Endothelial cell of hepatic sinusoid (primary cell): ENCODE measurements around the gene LACRT.
"Not testable (repeated sequence)": the region's sequence is repeated elsewhere in the genome, so short reads cannot be mapped to it uniquely, and the experiment has no call there.

Source experiments
- in situ Hi-C: cut with HindIII; loops from 2 replicates; pipeline ENCODE4 v1.10.0; 2017; ENCODE audit warnings: low sequenced_read_pairs

The LACRT gene

GRCh38 chr12:54641089-54641488 is 6.4 kb upstream of the LACRT start:
- in situ Hi-C loops: no loop called here

GRCh38 chr12:54639112-54639511 is 4.4 kb upstream of the LACRT start:
- in situ Hi-C loops: not testable (repeated sequence)

GRCh38 chr12:54631988-54632728 is 2.5 kb downstream of the LACRT start:
- in situ Hi-C loops: no loop called here

GRCh38 chr12:54631551-54631950 is 3.1 kb downstream of the LACRT start:
- in situ Hi-C loops: no loop called here

GRCh38 chr12:54629925-54630324 is 4.8 kb downstream of the LACRT start:
- in situ Hi-C loops: no loop called here

GRCh38 chr12:54628186-54628846 is 6.4 kb downstream of the LACRT start:
- in situ Hi-C loops: no loop called here

- in situ Hi-C loops: no loop called here
Measured at GRCh38 chr12:54627304-54627703, 7.4 kb downstream of the LACRT start.

GRCh38 chr12:54625598-54625997 is 9.1 kb downstream of the LACRT start:
- in situ Hi-C loops: no loop called here

- in situ Hi-C loops: no loop called here
Measured at GRCh38 chr12:54624315-54625279, 10.1 kb downstream of the LACRT start.

- in situ Hi-C loops: no loop called here
Measured at GRCh38 chr12:54622463-54623183, 12.1 kb downstream of the LACRT start.

GRCh38 chr12:54616933-54617680 is 17.6 kb downstream of the LACRT start:
- in situ Hi-C loops: no loop called here

- in situ Hi-C loops: no loop called here
Measured at GRCh38 chr12:54612225-54612750, 22.4 kb downstream of the LACRT start.

- in situ Hi-C loops: no loop called here
Measured at GRCh38 chr12:54611715-54612149, 23.0 kb downstream of the LACRT start.

GRCh38 chr12:54608769-54609168 is 25.9 kb downstream of the LACRT start:
- in situ Hi-C loops: no loop called here

- in situ Hi-C loops: no loop called here
Measured at GRCh38 chr12:54608156-54608555, 26.5 kb downstream of the LACRT start.

- in situ Hi-C loops: no loop called here
Measured at GRCh38 chr12:54606556-54606955, 28.1 kb downstream of the LACRT start.

- in situ Hi-C loops: no loop called here
Measured at GRCh38 chr12:54605138-54605970, 29.3 kb downstream of the LACRT start.

GRCh38 chr12:54604436-54604835 is 30.3 kb downstream of the LACRT start:
- in situ Hi-C loops: no loop called here

GRCh38 chr12:54603872-54604271 is 30.8 kb downstream of the LACRT start:
- in situ Hi-C loops: no loop called here
